PFSK-1 (cell line): Measurements from ENCODE around the gene FAIM2.

ENCODE experiments used
- FOXP2 ChIP-seq: optimal IDR thresholded peaks from 2 replicates; pipeline ENCODE3; 2011; ENCODE audit warnings: borderline replicate concordance, control low read depth, inconsistent platforms; ENCODE audit not compliant: insufficient read depth; ENCODE audit errors: extremely low read length, extremely low read depth
- POLR2AphosphoS5 ChIP-seq: IDR thresholded peaks from 2 replicates; pipeline ENCODE4 v1.6.1; 2012; ENCODE audit warnings: low read depth, mild to moderate bottlenecking, control low read depth, low read length, moderate library complexity
- REST ChIP-seq, 2 experiments: IDR thresholded peaks; 2 replicates each; pipeline versions ENCODE4 v1.6.1 to v1.8.0; 2011 to 2012; ENCODE audit warnings: low read depth in 2 of 2, low read length in 2 of 2, control low read depth in 1 of 2, inconsistent platforms in 1 of 2, mild to moderate bottlenecking in 1 of 2, moderate library complexity in 1 of 2; ENCODE audit not compliant: insufficient read depth in 1 of 2
- SIN3A ChIP-seq: IDR thresholded peaks from 2 replicates; pipeline ENCODE4 v1.6.1; 2012; ENCODE audit warnings: mild to moderate bottlenecking, low read length, moderate library complexity, borderline replicate concordance; ENCODE audit not compliant: insufficient read depth
- TAF1 ChIP-seq: IDR thresholded peaks from 2 replicates; pipeline ENCODE4 v1.6.1; 2012; ENCODE audit warnings: low read length, control low read depth, borderline replicate concordance; ENCODE audit not compliant: insufficient read depth

FAIM2 gene

DNA sequence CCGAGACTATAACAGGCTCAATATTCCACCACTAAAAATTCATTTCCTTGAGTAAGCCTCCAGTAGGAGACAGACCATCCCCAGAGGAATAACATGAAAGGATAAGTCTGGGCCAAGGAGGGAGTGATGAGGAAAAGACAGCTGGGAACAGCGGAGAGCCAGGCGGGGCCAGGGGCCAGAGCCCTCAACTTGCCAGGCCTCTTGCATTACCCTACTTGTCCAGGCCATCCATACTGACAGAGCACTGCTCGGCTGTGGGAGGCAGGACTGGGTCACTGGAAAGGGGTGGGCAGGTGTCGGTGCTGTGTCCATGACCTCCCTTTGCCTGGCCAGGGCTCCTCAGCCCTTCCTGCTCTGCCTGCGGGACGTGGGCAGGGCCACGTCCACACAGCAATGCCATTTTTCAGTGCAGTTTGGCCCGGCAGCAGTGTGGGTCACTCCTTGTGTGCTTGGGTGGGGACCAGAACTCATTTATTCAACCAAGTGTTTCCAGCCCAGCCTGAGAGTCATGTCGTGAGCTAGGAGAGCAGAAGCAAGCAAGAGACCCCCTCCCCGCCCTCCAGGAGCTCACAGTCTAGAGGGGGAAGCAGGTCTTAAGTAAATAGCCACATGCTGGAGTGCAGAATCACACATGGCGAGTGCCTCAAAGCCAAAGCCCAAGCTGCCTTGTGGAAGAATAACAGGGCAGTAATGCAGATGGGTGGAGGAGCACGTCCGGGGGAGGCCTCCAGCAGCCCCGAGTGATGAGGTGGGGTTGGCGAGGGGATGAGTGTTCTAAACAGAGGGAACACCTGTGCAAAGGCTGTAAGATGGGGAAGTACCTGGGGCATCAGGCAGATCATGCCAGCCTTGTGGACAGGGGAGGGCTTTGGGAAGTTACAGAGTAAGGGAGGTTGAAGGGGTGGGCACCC, 8.9 kb upstream of the FAIM2 start:
- no peak for TF ChIP-seq REST (IDR thresholded peaks at IDR 0.05; ENCODE audit: insufficient read depth in 1 of 2, low read depth in 2 of 2, low read length in 2 of 2)
- no peak for TF ChIP-seq SIN3A
- TF ChIP-seq FOXP2 = no peak
- no peak for TF ChIP-seq POLR2AphosphoS5
- TF ChIP-seq TAF1 = no peak

GRCh38 chr12:49911213-49911605, 7.5 kb upstream of the FAIM2 start:
- TF ChIP-seq SIN3A (no peak), FOXP2 (no peak), TAF1 (no peak), REST (IDR thresholded peaks at IDR 0.05; ENCODE audit: insufficient read depth in 1 of 2, low read depth in 2 of 2, low read length in 2 of 2) (no peak), POLR2AphosphoS5 (no peak)

DNA sequence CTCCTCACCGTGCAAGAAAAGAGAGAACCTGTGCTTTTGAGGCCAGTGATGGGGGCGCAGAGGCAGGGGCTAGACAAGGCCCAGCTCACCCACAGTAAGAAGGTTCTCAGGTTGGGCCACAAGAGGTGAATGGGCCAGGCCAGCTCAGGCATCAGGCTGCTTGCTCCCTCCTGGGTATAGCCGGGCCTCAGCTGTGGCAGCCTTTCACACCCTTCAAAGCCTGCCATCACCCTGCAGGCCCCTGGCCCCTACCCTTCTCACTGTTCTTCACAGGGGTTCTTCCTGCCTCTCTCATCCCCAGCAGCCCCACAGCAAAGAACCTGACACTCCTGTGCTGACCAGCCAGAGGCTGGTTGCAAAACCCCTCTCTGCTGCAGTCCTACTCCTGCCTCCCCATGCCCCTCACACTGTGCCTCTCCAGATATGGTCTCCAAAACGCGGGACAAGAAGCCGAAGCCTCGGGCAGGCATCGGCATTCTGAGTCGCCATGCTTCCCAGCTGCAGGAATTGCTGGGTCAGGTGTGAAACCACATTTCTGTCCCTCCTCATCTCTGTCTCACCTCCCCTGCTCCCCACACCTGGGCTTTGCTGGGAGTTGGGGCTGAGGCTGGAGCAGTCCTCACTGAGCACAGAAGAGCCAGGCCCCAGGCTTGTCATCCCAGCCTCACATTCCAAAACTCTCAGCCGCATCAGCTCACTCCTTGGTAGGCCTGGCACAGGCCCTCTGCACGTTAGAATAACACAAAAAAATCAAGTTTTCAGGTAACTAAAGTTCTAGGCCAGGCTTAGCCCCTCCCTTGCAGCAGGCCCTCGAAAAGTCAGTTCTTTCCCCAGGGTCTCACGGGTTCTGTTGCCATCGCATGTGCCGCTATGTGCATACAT, 6.9 kb upstream of the FAIM2 start:
- TF ChIP-seq POLR2AphosphoS5 (no peak), SIN3A (no peak), REST (IDR thresholded peaks at IDR 0.05; ENCODE audit: insufficient read depth in 1 of 2, low read depth in 2 of 2, low read length in 2 of 2) (no peak), FOXP2 (no peak), TAF1 (no peak)

DNA sequence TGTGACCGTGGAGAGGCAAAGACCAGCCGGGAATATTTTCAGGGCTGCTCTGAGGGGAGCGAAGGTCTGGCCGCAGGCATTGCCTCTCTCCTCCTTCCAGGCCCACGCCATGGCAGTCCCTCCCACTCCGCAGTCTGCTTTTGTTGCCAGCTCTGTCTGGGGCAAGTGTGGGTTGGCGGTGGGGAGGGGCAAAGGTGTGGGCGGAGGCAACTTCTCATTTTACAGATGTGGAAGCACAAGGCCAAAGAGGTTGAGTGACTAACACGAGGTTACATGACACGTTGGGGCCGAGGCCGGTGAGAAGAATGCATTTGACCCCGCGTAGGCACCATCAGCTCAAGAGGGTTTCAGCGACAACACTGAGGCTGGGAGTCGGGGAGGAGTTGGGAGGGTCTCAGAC, 6.1 kb upstream of the FAIM2 start:
- TF ChIP-seq FOXP2 (no peak), TAF1 (no peak), POLR2AphosphoS5 (no peak), REST (IDR thresholded peaks at IDR 0.05; ENCODE audit: insufficient read depth in 1 of 2, low read depth in 2 of 2, low read length in 2 of 2) (no peak), SIN3A (no peak)
